ENCODE data around the gene RAB6A. TPM values are rescaled to one million over a fixed set of nuclear protein-coding genes. Genes with fewer than 3 reads are reported as not detected.

RAB6A gene
- total RNA-seq, 1 donor from 2014 or later = 222 TPM

DNA sequence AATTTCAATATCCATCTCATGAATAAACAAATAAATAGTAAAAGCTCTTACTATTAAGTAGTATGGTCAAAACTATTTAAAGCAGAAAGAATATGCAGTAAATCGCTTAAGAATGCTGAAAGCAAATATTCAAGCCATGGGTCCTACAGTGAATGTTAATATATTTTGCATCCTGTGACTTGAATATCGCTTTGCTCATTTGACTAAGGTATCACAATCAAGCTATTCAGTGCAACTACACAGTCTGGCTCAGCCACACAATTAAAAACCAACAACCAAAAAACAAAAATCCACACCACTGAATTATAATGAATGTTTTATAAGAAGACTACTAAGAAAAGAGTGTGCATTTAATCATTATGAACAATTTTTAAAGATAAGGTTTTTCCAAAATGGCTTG is 45.3 kb downstream of the RAB6A start:
- TF ChIP-seq, protein P1, sequence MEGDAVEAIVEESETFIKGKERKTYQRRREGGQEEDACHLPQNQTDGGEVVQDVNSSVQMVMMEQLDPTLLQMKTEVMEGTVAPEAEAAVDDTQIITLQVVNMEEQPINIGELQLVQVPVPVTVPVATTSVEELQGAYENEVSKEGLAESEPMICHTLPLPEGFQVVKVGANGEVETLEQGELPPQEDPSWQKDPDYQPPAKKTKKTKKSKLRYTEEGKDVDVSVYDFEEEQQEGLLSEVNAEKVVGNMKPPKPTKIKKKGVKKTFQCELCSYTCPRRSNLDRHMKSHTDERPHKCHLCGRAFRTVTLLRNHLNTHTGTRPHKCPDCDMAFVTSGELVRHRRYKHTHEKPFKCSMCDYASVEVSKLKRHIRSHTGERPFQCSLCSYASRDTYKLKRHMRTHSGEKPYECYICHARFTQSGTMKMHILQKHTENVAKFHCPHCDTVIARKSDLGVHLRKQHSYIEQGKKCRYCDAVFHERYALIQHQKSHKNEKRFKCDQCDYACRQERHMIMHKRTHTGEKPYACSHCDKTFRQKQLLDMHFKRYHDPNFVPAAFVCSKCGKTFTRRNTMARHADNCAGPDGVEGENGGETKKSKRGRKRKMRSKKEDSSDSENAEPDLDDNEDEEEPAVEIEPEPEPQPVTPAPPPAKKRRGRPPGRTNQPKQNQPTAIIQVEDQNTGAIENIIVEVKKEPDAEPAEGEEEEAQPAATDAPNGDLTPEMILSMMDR (IDR thresholded peaks at IDR 0.05; ENCODE audit: partially characterized antibody, unreplicated experiment) = no peak
- Mint-ChIP-seq H3K36me3 (ENCODE audit: unreplicated experiment) (no peaks in the 10 kb centered on the region), H3K9me3 (ENCODE audit: unreplicated experiment) (no peaks in the 10 kb centered on the region), H3K4me3 (ENCODE audit: unreplicated experiment) (no peak overlapping the region), H3K27ac (ENCODE audit: unreplicated experiment) (no peak overlapping the region), H3K27me3 (ENCODE audit: unreplicated experiment) (no peaks in the 10 kb centered on the region), H3K4me1 (ENCODE audit: low read depth, unreplicated experiment) (no peaks in the 10 kb centered on the region)
- DNase-seq = no peak

DNA sequence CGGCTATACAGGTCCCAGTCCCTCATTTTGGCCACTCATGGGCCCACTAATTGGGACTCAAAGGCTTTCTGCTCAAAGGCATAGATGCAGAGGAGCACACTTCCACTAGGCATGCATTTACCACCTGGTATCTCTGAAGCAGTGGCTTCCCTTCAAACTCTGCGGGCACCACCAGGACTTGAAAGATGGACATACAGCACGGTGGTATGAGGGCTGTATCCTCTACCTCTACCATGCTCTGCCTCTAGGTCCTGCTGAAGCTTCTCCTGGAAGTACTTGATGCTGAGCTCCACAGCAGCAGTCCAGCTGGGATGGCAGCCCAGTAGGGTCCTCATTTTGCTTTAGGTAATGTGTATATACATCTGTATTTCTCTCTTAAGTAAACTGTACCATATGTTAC is 49.9 kb downstream of the RAB6A start:
- Mint-ChIP-seq H3K36me3 (ENCODE audit: unreplicated experiment) (no peaks in the 10 kb centered on the region), H3K4me3 (ENCODE audit: unreplicated experiment) (no peak overlapping the region), H3K27ac (ENCODE audit: unreplicated experiment) (no peak overlapping the region)

DNA sequence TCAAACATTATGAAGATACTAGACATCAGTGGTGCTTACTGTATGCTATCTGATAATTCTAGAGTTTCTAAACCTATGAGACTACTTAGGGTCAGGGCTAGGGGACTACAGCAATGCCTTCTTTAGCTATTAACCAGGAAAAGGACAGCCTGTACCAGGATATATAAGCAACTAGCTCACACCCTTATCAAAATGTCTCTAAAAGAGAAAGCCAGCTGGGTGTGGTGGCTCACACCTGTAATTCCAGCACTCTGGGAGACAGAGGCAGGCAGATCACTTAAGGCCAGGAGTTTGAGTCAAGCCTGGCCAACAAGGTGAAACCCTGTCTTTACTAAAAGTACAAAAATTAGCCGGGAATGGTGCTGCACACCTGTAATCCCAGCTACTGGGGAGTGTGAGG is 55.8 kb downstream of the RAB6A start:
- DNase-seq = no peak
- Mint-ChIP-seq H3K27me3 (ENCODE audit: unreplicated experiment) (no peaks in the 10 kb centered on the region), H3K9me3 (ENCODE audit: unreplicated experiment) (peaks cover 1% of the 10 kb centered on the region), H3K36me3 (ENCODE audit: unreplicated experiment) (no peaks in the 10 kb centered on the region), H3K4me3 (ENCODE audit: unreplicated experiment) (no peak overlapping the region), H3K4me1 (ENCODE audit: low read depth, unreplicated experiment) (no peaks in the 10 kb centered on the region), H3K27ac (ENCODE audit: unreplicated experiment) (no peak overlapping the region)
- TF ChIP-seq, protein P1 (IDR thresholded peaks at IDR 0.05; ENCODE audit: partially characterized antibody, unreplicated experiment) = no peak

More for the DNA sequence above, 49.9 kb downstream of the RAB6A start:
- Mint-ChIP-seq H3K9me3 (ENCODE audit: unreplicated experiment) (no peaks in the 10 kb centered on the region), H3K27me3 (ENCODE audit: unreplicated experiment) (no peaks in the 10 kb centered on the region), H3K4me1 (ENCODE audit: low read depth, unreplicated experiment) (no peaks in the 10 kb centered on the region)
- no peak for DNase-seq
- TF ChIP-seq, protein P1 (IDR thresholded peaks at IDR 0.05; ENCODE audit: partially characterized antibody, unreplicated experiment) = no peak

DNA sequence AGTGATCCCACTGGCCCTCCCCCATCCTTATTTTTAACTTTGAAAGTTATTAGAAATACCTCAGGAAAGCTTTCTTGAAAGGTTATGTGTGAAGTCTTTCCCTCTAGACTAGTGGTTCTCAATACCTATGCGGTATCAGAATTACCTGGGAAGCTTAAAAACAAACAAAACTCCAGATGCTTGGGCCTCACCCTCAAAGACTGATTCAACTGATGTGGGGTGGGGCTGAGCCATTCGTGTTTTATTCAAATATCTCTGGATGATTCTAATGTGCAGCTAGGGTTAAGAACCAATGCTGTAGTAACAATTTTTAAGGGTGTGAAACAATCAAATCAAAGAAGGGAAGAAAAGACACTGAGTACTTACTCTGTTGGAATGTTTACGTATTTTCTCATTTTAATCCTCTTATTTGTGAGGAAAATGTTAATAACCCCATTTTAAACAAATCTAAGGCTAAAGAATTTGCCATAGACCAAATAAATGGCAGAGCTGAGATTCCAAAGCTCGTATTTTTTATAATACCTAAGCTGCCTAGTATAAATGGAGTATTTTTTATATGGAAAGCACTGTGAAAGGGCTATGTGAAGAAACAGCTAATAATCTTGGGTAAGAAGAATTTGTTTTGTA is 66.9 kb downstream of the RAB6A start:
- Mint-ChIP-seq H3K27ac (ENCODE audit: unreplicated experiment) (no peak overlapping the region), H3K9me3 (ENCODE audit: unreplicated experiment) (peaks cover 1% of the 10 kb centered on the region), H3K36me3 (ENCODE audit: unreplicated experiment) (no peaks in the 10 kb centered on the region), H3K4me1 (ENCODE audit: low read depth, unreplicated experiment) (no peaks in the 10 kb centered on the region), H3K4me3 (ENCODE audit: unreplicated experiment) (no peak overlapping the region), H3K27me3 (ENCODE audit: unreplicated experiment) (no peaks in the 10 kb centered on the region)
- TF ChIP-seq, protein P1 (IDR thresholded peaks at IDR 0.05; ENCODE audit: partially characterized antibody, unreplicated experiment) = no peak
- no peak for DNase-seq

DNA sequence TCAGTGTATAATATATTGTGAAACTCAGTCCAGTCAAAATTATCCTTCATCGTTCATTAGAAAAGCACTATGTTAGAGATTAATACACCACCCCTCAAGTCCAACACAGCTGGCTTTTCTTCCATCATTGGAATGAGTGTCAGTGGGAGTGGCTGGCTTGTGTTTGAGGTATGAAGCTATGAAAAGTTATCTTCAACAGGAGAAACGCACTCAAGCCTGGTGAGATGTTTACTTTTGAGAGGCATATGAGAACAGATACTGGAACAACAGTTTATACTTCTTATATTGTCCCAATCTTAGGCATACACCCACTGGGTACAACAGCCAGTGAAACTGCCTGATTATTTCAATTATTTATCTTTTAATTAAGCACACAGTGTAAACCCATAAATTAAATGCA is 80.2 kb downstream of the RAB6A start:
- no peak for DNase-seq
- TF ChIP-seq, protein P1 (IDR thresholded peaks at IDR 0.05; ENCODE audit: partially characterized antibody, unreplicated experiment) = no peak
- Mint-ChIP-seq H3K9me3 (ENCODE audit: unreplicated experiment) (peaks cover 3% of the 10 kb centered on the region), H3K36me3 (ENCODE audit: unreplicated experiment) (no peaks in the 10 kb centered on the region), H3K4me1 (ENCODE audit: low read depth, unreplicated experiment) (no peaks in the 10 kb centered on the region), H3K27ac (ENCODE audit: unreplicated experiment) (no peak overlapping the region), H3K4me3 (ENCODE audit: unreplicated experiment) (no peak overlapping the region), H3K27me3 (ENCODE audit: unreplicated experiment) (no peaks in the 10 kb centered on the region)
